Endothelial cell of umbilical vein (primary cell): ENCODE data around the gene CBX2. TPM values are rescaled to one million over a fixed set of nuclear protein-coding genes. Genes with fewer than 3 reads are reported as not detected.

Source experiments
- BruUV-seq: library from RNA; stranded (reverse); fragments of 400-500 nt; replicated peaks from 2 replicates; lab custom pipeline; 2021; lab: Mats Ljungman, UMichigan
- CTCF ChIA-PET: fragments of 300-600, 350-600 bp; sonication (Branson Sonifier 250); formaldehyde crosslinking; loops from one replicate; lab custom pipeline; 2021; ENCODE audit warnings: antibody characterized with exemption, inconsistent platforms; lab: Charles Lee
- POLR2A ChIA-PET: fragments of 300-600, 350-600 bp; sonication (Branson Sonifier 250); formaldehyde crosslinking; loops from one replicate; lab custom pipeline; 2021; ENCODE audit warnings: antibody characterized with exemption, inconsistent platforms; lab: Charles Lee
- DNase-seq: peaks from one replicate; pipeline ENCODE4 v3.0.0-alpha.2; 2011; ENCODE audit warnings: low read depth, low spot score
- FAIRE-seq: peaks from 2 replicates; lab custom pipeline; 2011; peaks lifted over from hg19 to GRCh38; lab: Jason Lieb, UNC
- H2AFZ ChIP-seq: 2 replicates; pipeline ENCODE4 v1.6.0; 2012; ENCODE audit warnings: low read depth, low read length, control low read depth, inconsistent platforms
- H3K27ac ChIP-seq: 2 replicates; pipeline ENCODE4 v1.5.1; 2011; ENCODE audit warnings: low read depth, mild to moderate bottlenecking, control low read depth, low read length, moderate library complexity; ENCODE audit not compliant: insufficient read depth
- H3K27me3 ChIP-seq, 2 experiments: 2 replicates each; pipeline versions ENCODE4 v1.6.0 to v1.6.1; 2011; ENCODE audit warnings: low read length in 2 of 2, mixed read lengths in 1 of 2; ENCODE audit not compliant: control insufficient read depth in 2 of 2, insufficient read depth in 2 of 2
- H3K36me3 ChIP-seq, 2 experiments: 2 replicates in 1 of 2; 3 replicates in 1 of 2; pipeline ENCODE4 v1.5.1; 2011; ENCODE audit warnings: low read length in 2 of 2, mild to moderate bottlenecking in 1 of 2, moderate library complexity in 1 of 2; ENCODE audit not compliant: control insufficient read depth in 2 of 2, insufficient read depth in 2 of 2; ENCODE audit errors: extremely low read depth in 1 of 2
- H3K4me1 ChIP-seq: 3 replicates; pipeline ENCODE4 v1.5.1; 2011; ENCODE audit warnings: mild to moderate bottlenecking, low read length; ENCODE audit not compliant: control insufficient read depth, insufficient read depth; ENCODE audit errors: extremely low read depth
- H3K4me2 ChIP-seq: 2 replicates; pipeline ENCODE4 v1.6.1; 2011; ENCODE audit warnings: low read length, control low read depth, mixed read lengths; ENCODE audit not compliant: insufficient read depth
- H3K4me3 ChIP-seq, 3 experiments: fragments of 200-600 bp in 1 of 3; sonication (generic), shearing (Covaris generic) in 1 of 3; replicated peaks in 1 of 3; 2 replicates each; pipeline ENCODE4 v1.5.1; 2011 to 2016; ENCODE audit warnings: control low read depth in 3 of 3, low read length in 3 of 3, mild to moderate bottlenecking in 2 of 3, inconsistent platforms in 1 of 3, low read depth in 1 of 3, moderate library complexity in 1 of 3; ENCODE audit not compliant: insufficient read depth in 1 of 3
- H3K79me2 ChIP-seq: 2 replicates; pipeline ENCODE4 v1.6.0; 2012; ENCODE audit warnings: low read length, inconsistent platforms; ENCODE audit not compliant: control insufficient read depth, insufficient read depth
- H3K9ac ChIP-seq: replicated peaks from 2 replicates; pipeline ENCODE3; 2011; ENCODE audit warnings: low read length, control low read depth; ENCODE audit not compliant: insufficient read depth; ENCODE audit errors: extremely low read depth
- H3K9me1 ChIP-seq: replicated peaks from 3 replicates; pipeline ENCODE4 v1.6.0; 2011; ENCODE audit warnings: mild to moderate bottlenecking, low read length; ENCODE audit not compliant: control insufficient read depth, insufficient read depth; ENCODE audit errors: extremely low read depth
- H3K9me3 ChIP-seq: replicated peaks from 2 replicates; pipeline ENCODE4 v1.5.1; 2012; ENCODE audit warnings: low read length, inconsistent platforms; ENCODE audit not compliant: control insufficient read depth, insufficient read depth
- H4K20me1 ChIP-seq: replicated peaks from 2 replicates; pipeline ENCODE3; 2011; ENCODE audit warnings: mild to moderate bottlenecking, low read length; ENCODE audit not compliant: control insufficient read depth, insufficient read depth; ENCODE audit errors: extremely low read depth
- CTCF ChIP-seq, 2 donors: IDR thresholded peaks; 1 replicate in 1 of 2; 2 replicates in 1 of 2; pipeline ENCODE4 v1.5.1; 2011; ENCODE audit warnings: low read length in 2 of 2, mild to moderate bottlenecking in 2 of 2, moderate library complexity in 2 of 2, control low read depth in 1 of 2, inconsistent platforms in 1 of 2, low read depth in 1 of 2; ENCODE audit not compliant: insufficient read depth in 1 of 2; ENCODE audit errors: extremely low read depth in 1 of 2
- EZH2 ChIP-seq: IDR thresholded peaks from 2 replicates; pipeline ENCODE4 v1.6.1; 2012; ENCODE audit warnings: borderline replicate concordance, low read depth, mild to moderate bottlenecking, moderate library complexity, low read length, inconsistent platforms; ENCODE audit not compliant: severe bottlenecking
- FOS ChIP-seq: IDR thresholded peaks from 2 replicates; pipeline ENCODE4 v1.6.1; 2011; ENCODE audit warnings: mild to moderate bottlenecking, low read length, moderate library complexity, borderline replicate concordance; ENCODE audit not compliant: insufficient read depth
- GATA2 ChIP-seq: IDR thresholded peaks from 2 replicates; pipeline ENCODE4 v1.7.0; 2011; ENCODE audit warnings: low read depth, mild to moderate bottlenecking, moderate library complexity, mixed read lengths, low read length; ENCODE audit not compliant: insufficient read length, insufficient read depth
- JUN ChIP-seq: IDR thresholded peaks from 2 replicates; pipeline ENCODE4 v1.6.1; 2011; ENCODE audit warnings: borderline replicate concordance, low read depth; ENCODE audit not compliant: insufficient read length, insufficient read depth
- MAX ChIP-seq: IDR thresholded peaks from 2 replicates; pipeline ENCODE4 v1.6.1; 2011; ENCODE audit not compliant: insufficient read depth, insufficient read length
- MYC ChIP-seq: IDR thresholded peaks from one replicate; pipeline ENCODE4 v1.6.1; 2011; ENCODE audit warnings: mild to moderate bottlenecking, low read depth, low read length
- POLR2A ChIP-seq: IDR thresholded peaks from 2 replicates; pipeline ENCODE4 v1.6.1; 2012; ENCODE audit warnings: low read depth, mild to moderate bottlenecking, control low read depth, low read length
- POLR2AphosphoS5 ChIP-seq: IDR thresholded peaks from 2 replicates; pipeline ENCODE4 v1.6.1; 2012; ENCODE audit warnings: low read depth, mild to moderate bottlenecking, control low read depth, low read length, moderate library complexity; ENCODE audit not compliant: insufficient read depth
- dilution Hi-C: fragments of 300-500 bp; cut with MboI; formaldehyde crosslinking; loops from one replicate; pipeline ENCODE4 v1.15.0; 2019; ENCODE audit warnings: low sequenced_read_pairs; ENCODE audit not compliant: extremely low pct_ligation_motif_present
- intact Hi-C: fragments of 100-400 bp; cut with micrococcal nuclease; formaldehyde crosslinking; loops from one replicate; pipeline ENCODE4 v1.10.0; 2022
- polyA plus RNA-seq, 4 experiments: library from polyadenylated mRNA; depleted of rRNA in 3 of 4; stranded (reverse) in 3 of 4; unstranded in 1 of 4; fragments of >200 nt; gene quantifications; 2 replicates each; pipeline versions ENCODE4 v1.2.1 to v1.2.3, GENCODE V29; 2011 to 2012; ENCODE audit warnings: missing spikeins in 1 of 4
- total RNA-seq: library from RNA; stranded (reverse); gene quantifications from 2 replicates; pipeline ENCODE4 v1.2.3, GENCODE V29; 2021

Gene CBX2
- total and polyA plus RNA-seq, 2 donors (not counting 3 experiments of a cell fraction or from before 2014, with no cell fraction given): 10.5 to 20.0 TPM

GRCh38 chr17:79833744-79834564, 56.0 kb downstream of the CBX2 start:
- Histone ChIP-seq H3K4me3 (no peak overlapping the region), H3K27me3 (no peaks in the 10 kb centered on the region), H3K36me3 (peaks cover 0 to 3% of the 10 kb centered on the region in 2 experiments), H3K9me3 (no peaks in the 10 kb centered on the region), H3K9me1 (no peaks in the 10 kb centered on the region), H3K9ac (no peak overlapping the region), H4K20me1 (no peaks in the 10 kb centered on the region), H3K4me2 (no peak overlapping the region), H3K79me2 (no peaks in the 10 kb centered on the region), H2AFZ (no peak overlapping the region), H3K4me1 (peaks cover 11% of the 10 kb centered on the region), H3K27ac (no peak overlapping the region)
- POLR2A ChIA-PET: no interaction called here
- dilution Hi-C loops: no loop called here
- intact Hi-C loops: no loop called here
- TF ChIP-seq EZH2 (no peak), MYC (no peak), POLR2AphosphoS5 (no peak), CTCF (IDR thresholded peaks at IDR 0.05; ENCODE audit: extremely low read depth in 1 of 2, insufficient read depth in 1 of 2, low read depth in 1 of 2, low read length in 2 of 2) (no peak), JUN (no peak), FOS (no peak), POLR2A (no peak), MAX (no peak), GATA2 (no peak)
- CTCF ChIA-PET: interaction anchor here (0.7 to 2.3 kb wide), 9 partner anchors 9 to 92 kb away, joined by 3 to 14 read pairs (median 3); no protein-coding TSS in a partner anchor
- DNase-seq (no peak), FAIRE-seq (no peak)
- BruUV-seq: no TSS peak
